H1 (cell line): ENCODE measurements around the gene MAPKAP1. TPM values are rescaled to one million over a fixed set of nuclear protein-coding genes. Genes with fewer than 3 reads are reported as not detected.

Experiments
- CTCF ChIA-PET: fragments of 300-600 bp; sonication (Branson Sonifier 250); formaldehyde crosslinking; loops from one replicate; lab custom pipeline; 2021; ENCODE audit not compliant: partially characterized antibody; lab: Charles Lee
- POLR2A ChIA-PET: fragments of 300-600 bp; sonication (Branson Sonifier 250); formaldehyde crosslinking; loops from one replicate; lab custom pipeline; 2021; ENCODE audit warnings: inconsistent platforms; ENCODE audit not compliant: partially characterized antibody; lab: Charles Lee
- DNase-seq, 2 experiments: peaks; one replicate each; pipeline versions ENCODE4 v3.0.0 to v3.0.0-alpha.2; 2010 to 2022; ENCODE audit warnings: low spot score in 2 of 2, low read depth in 1 of 2, mixed read lengths in 1 of 2
- FAIRE-seq: peaks from 2 replicates; lab custom pipeline; 2011; peaks lifted over from hg19 to GRCh38; lab: Jason Lieb, UNC
- H2AFZ ChIP-seq: 2 replicates; pipeline ENCODE4 v1.8.1; 2012; ENCODE audit warnings: low read length, inconsistent platforms
- H2AK5ac ChIP-seq: 2 replicates; pipeline ENCODE4 v1.6.1; 2013; ENCODE audit warnings: low read depth, low read length
- H2BK120ac ChIP-seq: replicated peaks from 2 replicates; pipeline ENCODE3; 2013; ENCODE audit warnings: low read depth, low read length, inconsistent platforms
- H2BK12ac ChIP-seq: 2 replicates; pipeline ENCODE4 v1.6.1; 2013; ENCODE audit warnings: low read depth, low read length
- H2BK15ac ChIP-seq: 2 replicates; pipeline ENCODE4 v1.6.1; 2013; ENCODE audit warnings: low read length
- H2BK20ac ChIP-seq: 2 replicates; pipeline ENCODE4 v1.6.1; 2013; ENCODE audit warnings: low read length
- H2BK5ac ChIP-seq: 2 replicates; pipeline ENCODE4 v1.6.1; 2013; ENCODE audit warnings: low read depth, low read length
- H3K14ac ChIP-seq: 2 replicates; pipeline ENCODE4 v1.6.1; 2013; ENCODE audit warnings: inconsistent platforms; ENCODE audit not compliant: insufficient read length
- H3K18ac ChIP-seq: 2 replicates; pipeline ENCODE4 v1.6.1; 2013; ENCODE audit warnings: low read length; ENCODE audit errors: extremely low read depth
- H3K23ac ChIP-seq: 2 replicates; pipeline ENCODE4 v1.6.1; 2013; ENCODE audit warnings: inconsistent platforms; ENCODE audit not compliant: insufficient read length
- H3K23me2 ChIP-seq: 2 replicates; pipeline ENCODE4 v1.6.1; 2013; ENCODE audit warnings: low read depth, low read length
- H3K27ac ChIP-seq: 2 replicates; pipeline ENCODE4 v1.6.1; 2011; ENCODE audit warnings: low read depth, low read length, inconsistent platforms
- H3K27me3 ChIP-seq, 4 experiments: replicated peaks in 1 of 4; 1 replicate in 1 of 4; 2 replicates in 3 of 4; pipeline versions ENCODE4 v1.6.1 to v1.8.1; 2011 to 2013; ENCODE audit warnings: low read length in 3 of 4, mild to moderate bottlenecking in 3 of 4, inconsistent platforms in 2 of 4, mixed read lengths in 2 of 4, moderate library complexity in 1 of 4; ENCODE audit not compliant: control insufficient read depth in 3 of 4, insufficient read depth in 3 of 4; ENCODE audit errors: extremely low read depth in 1 of 4
- H3K36me3 ChIP-seq, 4 experiments: 2 replicates each; pipeline versions ENCODE4 v1.6.1 to v1.8.1; 2011 to 2013; ENCODE audit warnings: mild to moderate bottlenecking in 4 of 4, low read length in 3 of 4, moderate library complexity in 2 of 4, control low read depth in 1 of 4, inconsistent platforms in 1 of 4; ENCODE audit not compliant: insufficient read depth in 4 of 4, control insufficient read depth in 2 of 4
- H3K4ac ChIP-seq: replicated peaks from 2 replicates; pipeline ENCODE3; 2013; ENCODE audit warnings: low read length, low read depth, mixed read lengths, inconsistent platforms; ENCODE audit not compliant: insufficient read length
- H3K4me1 ChIP-seq, 4 experiments: replicated peaks in 1 of 4; 1 replicate in 1 of 4; 2 replicates in 3 of 4; pipeline versions ENCODE4 v1.6.1 to v1.8.1; 2011 to 2013; ENCODE audit warnings: low read length in 3 of 4, inconsistent platforms in 2 of 4, mixed read lengths in 1 of 4; ENCODE audit not compliant: insufficient read depth in 4 of 4, control insufficient read depth in 3 of 4
- H3K4me2 ChIP-seq, 2 experiments: 2 replicates each; pipeline versions ENCODE4 v1.6.1 to v1.8.1; 2011 to 2013; ENCODE audit warnings: low read depth in 2 of 2, low read length in 2 of 2, control low read depth in 1 of 2, inconsistent platforms in 1 of 2, mild to moderate bottlenecking in 1 of 2; ENCODE audit not compliant: insufficient read depth in 1 of 2
- H3K4me3 ChIP-seq, 4 experiments: fragments of 200-600, 300-600 bp in 1 of 4; sonication (generic), shearing (Covaris generic), sonication (Bioruptor Twin) in 1 of 4; 2 replicates each; pipeline versions ENCODE4 v1.5.1 to v1.8.1; 2011 to 2016; ENCODE audit warnings: low read length in 4 of 4, low read depth in 3 of 4, control low read depth in 2 of 4, inconsistent platforms in 2 of 4, mild to moderate bottlenecking in 2 of 4, mixed read lengths in 1 of 4, moderate library complexity in 1 of 4; ENCODE audit not compliant: insufficient read depth in 2 of 4; ENCODE audit errors: extremely low read depth in 1 of 4
- H3K56ac ChIP-seq: replicated peaks from 2 replicates; pipeline ENCODE3; 2013; ENCODE audit warnings: low read depth, mild to moderate bottlenecking, mixed read lengths, low read length, inconsistent platforms; ENCODE audit not compliant: insufficient read length
- H3K79me1 ChIP-seq: 2 replicates; pipeline ENCODE4 v1.6.1; 2013; ENCODE audit warnings: low read depth, low read length, control low read depth
- H3K79me2 ChIP-seq, 2 experiments: 2 replicates each; pipeline versions ENCODE4 v1.6.1 to v1.8.1; 2012 to 2013; ENCODE audit warnings: low read length in 2 of 2, mild to moderate bottlenecking in 2 of 2, inconsistent platforms in 1 of 2; ENCODE audit not compliant: insufficient read depth in 2 of 2, control insufficient read depth in 1 of 2
- H3K9ac ChIP-seq, 4 experiments: replicated peaks in 1 of 4; 1 replicate in 1 of 4; 2 replicates in 3 of 4; pipeline versions ENCODE4 v1.6.1 to v1.8.1; 2011 to 2013; ENCODE audit warnings: low read depth in 3 of 4, low read length in 3 of 4, control low read depth in 2 of 4, mild to moderate bottlenecking in 2 of 4, moderate library complexity in 2 of 4, inconsistent platforms in 1 of 4; ENCODE audit errors: extremely low read depth in 1 of 4
- H3K9me3 ChIP-seq, 2 experiments: 2 replicates each; pipeline versions ENCODE4 v1.6.1 to v1.8.1; 2012 to 2013; ENCODE audit warnings: mild to moderate bottlenecking in 2 of 2, moderate library complexity in 2 of 2, control low read depth in 1 of 2, inconsistent platforms in 1 of 2, low read depth in 1 of 2, low read length in 1 of 2, mixed read lengths in 1 of 2; ENCODE audit not compliant: insufficient read depth in 2 of 2
- H4K20me1 ChIP-seq, 2 experiments: replicated peaks in 1 of 2; 2 replicates each; pipeline versions ENCODE3 to v1.8.1; 2011 to 2013; ENCODE audit warnings: inconsistent platforms in 2 of 2, low read length in 2 of 2, mild to moderate bottlenecking in 1 of 2; ENCODE audit not compliant: insufficient read depth in 2 of 2, control insufficient read depth in 1 of 2
- H4K5ac ChIP-seq: 2 replicates; pipeline ENCODE4 v1.6.1; 2013; ENCODE audit warnings: low read length, low read depth, mixed read lengths, inconsistent platforms; ENCODE audit not compliant: insufficient read length
- H4K8ac ChIP-seq: 2 replicates; pipeline ENCODE4 v1.8.0; 2013; ENCODE audit warnings: mild to moderate bottlenecking, moderate library complexity, low read length, inconsistent platforms; ENCODE audit not compliant: insufficient read depth; ENCODE audit errors: extremely low read depth
- H4K91ac ChIP-seq: replicated peaks from 2 replicates; pipeline ENCODE3; 2013; ENCODE audit warnings: low read length, mixed read lengths, inconsistent platforms; ENCODE audit not compliant: insufficient read length
- CHD2 ChIP-seq: IDR thresholded peaks from 2 replicates; pipeline ENCODE4 v1.6.1; 2012; ENCODE audit warnings: low read length, improper control_type of control experiment
- KDM5A ChIP-seq: fragments of 200-600 bp; IDR thresholded peaks from 2 replicates; pipeline ENCODE4 v1.7.1; 2012; ENCODE audit warnings: mild to moderate bottlenecking, low read length, inconsistent platforms, mixed read lengths
- NANOG ChIP-seq: IDR thresholded peaks from 2 replicates; pipeline ENCODE4 v1.6.1; 2011; ENCODE audit warnings: low read length, low read depth, mild to moderate bottlenecking, inconsistent platforms; ENCODE audit not compliant: insufficient read depth, poor library complexity, severe bottlenecking
- NRF1 ChIP-seq: IDR thresholded peaks from 2 replicates; pipeline ENCODE4 v1.6.1; 2011; ENCODE audit warnings: mild to moderate bottlenecking, low read depth, low read length, improper control_type of control experiment
- POLR2AphosphoS5 ChIP-seq: IDR thresholded peaks from 2 replicates; pipeline ENCODE4 v1.6.1; 2011; ENCODE audit warnings: low read depth, low read length
- ZNF274 ChIP-seq: IDR thresholded peaks from 2 replicates; pipeline ENCODE4 v1.7.0; 2012; ENCODE audit warnings: low read length, borderline replicate concordance; ENCODE audit errors: extremely low read depth
- WGBS, 2 experiments: shearing (Covaris generic) in 1 of 2; methylation state at CpG; one replicate each; pipeline versions ENCODE4 v1.1.6 to v1.1.7; 2013 to 2015; ENCODE audit warnings: low lambda C conversion rate in 2 of 2, mixed read lengths in 2 of 2, inconsistent platforms in 1 of 2, low coverage in 1 of 2, missing lambda C conversion rate in 1 of 2; ENCODE audit not compliant: insufficient replicate concordance in 2 of 2, insufficient coverage in 1 of 2, insufficient read length in 1 of 2; ENCODE audit errors: extremely low coverage in 1 of 2, missing lambda C conversion rate in 1 of 2; 5-methylcytosine and 5-hydroxymethylcytosine counted together
- polyA plus RNA-seq, 7 experiments: library from polyadenylated mRNA; depleted of rRNA in 3 of 7; stranded (reverse) in 5 of 7; unstranded in 2 of 7; fragments of >200 nt in 5 of 7; fragments of 200-250 nt in 2 of 7; gene quantifications; 1 replicate in 5 of 7; 2 replicates in 1 of 7; 4 replicates in 1 of 7; pipeline versions ENCODE4 v1.2.1 to v1.2.3, GENCODE V29; 2011 to 2013; ENCODE audit warnings: missing spikeins in 2 of 7, mixed read lengths in 2 of 7
- total RNA-seq: library from RNA; stranded (reverse); fragmentation: NEBNext Ultra II Directional; extraction: Animal tissue kit (Norgen Biotek cat#: 25700); gene quantifications from 2 replicates; pipeline ENCODE4 v1.2.1, GENCODE V29; 2021

Gene MAPKAP1
- total and polyA plus RNA-seq, 2 of the 8 experiments (the other 6 are each of a cell fraction or from before 2014, with no cell fraction given) = 79.2 to 140 TPM

DNA sequence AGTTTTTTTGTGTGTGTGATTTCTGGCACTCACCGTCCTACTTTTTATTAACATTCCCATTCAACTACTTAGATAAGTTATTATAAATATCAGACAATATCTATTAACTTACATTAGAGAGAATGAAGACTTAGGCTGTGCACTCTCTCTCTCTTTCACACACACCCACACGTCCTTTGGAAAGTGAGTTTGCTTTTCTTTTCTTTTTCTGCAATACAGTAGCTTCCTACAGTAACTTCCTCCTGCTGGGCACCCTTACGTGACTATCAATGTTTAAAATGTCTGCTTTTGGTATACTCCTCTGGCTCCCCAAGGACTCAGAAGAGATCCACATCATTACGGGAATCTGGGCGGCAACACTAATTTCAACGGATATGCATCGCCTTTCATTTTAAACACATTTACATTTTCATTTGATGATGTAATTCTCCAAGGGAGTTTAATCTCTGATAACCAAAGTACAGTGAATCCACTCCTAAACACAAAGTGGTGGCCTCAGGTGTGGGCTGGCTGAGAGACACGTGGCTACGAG is 179.5 kb downstream of the MAPKAP1 start:
- CTCF ChIA-PET = interaction anchor here (0.9 to 1.3 kb wide), 2 partner anchors 13 to 186 kb away, joined by 3 read pairs; no protein-coding TSS in a partner anchor
- no peak overlapping the region for H4K91ac ChIP-seq
- WGBS, 2 experiments = 78% methylated on average over 9 of the region's 9 CpGs; no CpG with 5 or more reads in 1 of the 2 experiments
- H3K27ac ChIP-seq = no peak overlapping the region
- DNase-seq (no peak), FAIRE-seq (no peak)
- no peak overlapping the region for H4K8ac ChIP-seq
- H2AFZ ChIP-seq = no peak overlapping the region
- no peak overlapping the region for H3K56ac ChIP-seq
- H3K9ac ChIP-seq = no peak overlapping the region
- H2BK12ac ChIP-seq = 0 out of 2 replicates have a peak overlapping the region, but pooled peaks have one; percentile 10
- no peak overlapping the region for H4K5ac ChIP-seq
- H2BK5ac ChIP-seq = peak overlapping the region; percentile 36
- no peak overlapping the region for H2AK5ac ChIP-seq
- no peak overlapping the region for H3K4me2 ChIP-seq
- H2BK120ac ChIP-seq = no peak overlapping the region
- TF ChIP-seq POLR2AphosphoS5 (no peak), KDM5A (no peak), NANOG (no peak), NRF1 (no peak), ZNF274 (no peak), CHD2 (no peak)
- no peaks in the 10 kb centered on the region; a peak in 1 of 8 replicates for H3K36me3 ChIP-seq
- H3K23me2 ChIP-seq = no peaks in the 10 kb centered on the region
- peaks cover 3 to 26% (median 14%) of the 10 kb centered on the region in 4 experiments for H3K4me1 ChIP-seq
- H3K4me3 ChIP-seq = no peak overlapping the region
- no peak overlapping the region for H2BK15ac ChIP-seq
- no peaks in the 10 kb centered on the region for H3K79me2 ChIP-seq
- H4K20me1 ChIP-seq = no peaks in the 10 kb centered on the region
- H3K9me3 ChIP-seq = no peaks in the 10 kb centered on the region
- H3K23ac ChIP-seq = no peak overlapping the region
- no peak overlapping the region for H3K14ac ChIP-seq
- H3K4ac ChIP-seq = no peak overlapping the region
- no peak overlapping the region for H3K18ac ChIP-seq
- H2BK20ac ChIP-seq = no peak overlapping the region
- no peaks in the 10 kb centered on the region; the same call in 1 of the 2 replicates for H3K79me1 ChIP-seq
- no peaks in the 10 kb centered on the region for H3K27me3 ChIP-seq
- POLR2A ChIA-PET = no interaction called here
